WTC11 (cell line): ENCODE measurements around the gene HS3ST4. TPM values are rescaled to one million over a fixed set of nuclear protein-coding genes. Genes with fewer than 3 reads are reported as not detected.
A peak's percentile ranks its signal among the peaks of the same experiment; 100 is the strongest.

Experiments
- ATAC-seq: fragments of 200-7000 bp; cut with Tn5 transposase; 2 replicates; pipeline ENCODE4 v1.10.0; 2021; ENCODE audit warnings: mild to moderate bottlenecking, moderate library complexity
- CTCF ChIA-PET: fragments of 300-600 bp; sonication (Branson Sonifier 250); formaldehyde crosslinking; loops from one replicate; lab custom pipeline; 2021; ENCODE audit warnings: antibody characterized with exemption; lab: Charles Lee
- POLR2A ChIA-PET: fragments of 350-600 bp; sonication (Branson Sonifier 250); formaldehyde crosslinking; loops from one replicate; lab custom pipeline; 2021; ENCODE audit warnings: antibody characterized with exemption; lab: Charles Lee
- DNase-seq: peaks from one replicate; pipeline ENCODE4 v3.0.0; 2021; ENCODE audit warnings: low spot score
- H3K27ac Mint-ChIP-seq: 2 replicates; pipeline ENCODE4 v1.8.0; 2021; ENCODE audit warnings: mixed read lengths
- H3K27me3 Mint-ChIP-seq: 2 replicates; pipeline ENCODE4 v1.8.0; 2021; ENCODE audit warnings: low read depth, mild to moderate bottlenecking, moderate library complexity, mixed read lengths
- H3K36me3 Mint-ChIP-seq: 2 replicates; pipeline ENCODE4 v1.8.0; 2021; ENCODE audit warnings: mixed read lengths
- H3K4me1 Mint-ChIP-seq: 2 replicates; pipeline ENCODE4 v1.8.0; 2022; ENCODE audit warnings: mixed read lengths
- H3K4me3 Mint-ChIP-seq: 2 replicates; pipeline ENCODE4 v1.8.0; 2021; ENCODE audit warnings: mild to moderate bottlenecking, moderate library complexity, mixed read lengths
- H3K9me3 Mint-ChIP-seq: 2 replicates; pipeline ENCODE4 v1.8.0; 2021; ENCODE audit warnings: mixed read lengths
- ATF1 ChIP-seq: sonication (generic); formaldehyde crosslinking; IDR thresholded peaks from 2 replicates; pipeline ENCODE4 v1.8.1; 2023; ENCODE audit warnings: mild to moderate bottlenecking, moderate library complexity, missing genetic modification reagents
- CREB1 ChIP-seq: sonication (generic); formaldehyde crosslinking; IDR thresholded peaks from 2 replicates; pipeline ENCODE4 v1.8.0; 2023; ENCODE audit warnings: mild to moderate bottlenecking, missing genetic modification reagents
- ELF4 ChIP-seq: sonication (generic); formaldehyde crosslinking; IDR thresholded peaks from 2 replicates; pipeline ENCODE4 v1.8.1; 2022; ENCODE audit warnings: low read depth, mild to moderate bottlenecking, moderate library complexity, missing genetic modification reagents
- ESRRA ChIP-seq: sonication (generic); formaldehyde crosslinking; IDR thresholded peaks from 2 replicates; pipeline ENCODE4 v1.8.1; 2022; ENCODE audit warnings: mild to moderate bottlenecking, missing genetic modification reagents, borderline replicate concordance
- HMGA2 ChIP-seq: fragments of 250-450 bp; sonication (Bioruptor Pico); IDR thresholded peaks from 2 replicates; pipeline ENCODE4 v1.4.0; 2021; ENCODE audit warnings: mild to moderate bottlenecking, moderate library complexity
- MYBL2 ChIP-seq: sonication (generic); formaldehyde crosslinking; IDR thresholded peaks from 2 replicates; pipeline ENCODE4 v1.8.1; 2023; ENCODE audit warnings: mild to moderate bottlenecking, moderate library complexity, missing genetic modification reagents
- RORB ChIP-seq: fragments of 250-450 bp; sonication (Bioruptor Pico); IDR thresholded peaks from 2 replicates; pipeline ENCODE4 v1.9.0; 2021; ENCODE audit warnings: mild to moderate bottlenecking
- SMAD3 ChIP-seq: sonication (generic); formaldehyde crosslinking; IDR thresholded peaks from 2 replicates; pipeline ENCODE4 v1.8.0; 2022; ENCODE audit warnings: missing genetic modification reagents, mild to moderate bottlenecking, borderline replicate concordance
- SOX15 ChIP-seq: fragments of 250-450 bp; sonication (Bioruptor Pico); IDR thresholded peaks from 2 replicates; pipeline ENCODE4 v1.9.0; 2021; ENCODE audit warnings: mild to moderate bottlenecking
- ZNF138 ChIP-seq: sonication (generic); formaldehyde crosslinking; conservative IDR thresholded peaks from 2 replicates; pipeline ENCODE4 v1.8.1; 2022; ENCODE audit warnings: mild to moderate bottlenecking, moderate library complexity, missing genetic modification reagents
- ZNF219 ChIP-seq: sonication (generic); formaldehyde crosslinking; IDR thresholded peaks from 2 replicates; pipeline ENCODE4 v1.8.0; 2023; ENCODE audit warnings: missing genetic modification reagents, mild to moderate bottlenecking, borderline replicate concordance
- ZNF317 ChIP-seq: sonication (generic); formaldehyde crosslinking; IDR thresholded peaks from 2 replicates; pipeline ENCODE4 v1.8.1; 2023; ENCODE audit warnings: low read depth, mild to moderate bottlenecking, moderate library complexity, missing genetic modification reagents, borderline replicate concordance
- total RNA-seq: library from RNA; stranded (reverse); gene quantifications from 3 replicates; pipeline ENCODE4 v1.2.3, GENCODE V29; 2021
- TF ChIP-seq, protein P1 (sequence below): sonication (generic); formaldehyde crosslinking; IDR thresholded peaks from 2 replicates; pipeline ENCODE4 v1.8.0; 2022; ENCODE audit warnings: mild to moderate bottlenecking, missing genetic modification reagents
- TF ChIP-seq, protein P2 (sequence below): sonication (generic); formaldehyde crosslinking; IDR thresholded peaks from 2 replicates; pipeline ENCODE4 v1.8.1; 2022; ENCODE audit warnings: mild to moderate bottlenecking, moderate library complexity, missing genetic modification reagents
- TF ChIP-seq, protein P3 (sequence below): sonication (generic); formaldehyde crosslinking; IDR thresholded peaks from 2 replicates; pipeline ENCODE4 v1.8.1; 2022; ENCODE audit warnings: low read depth, missing genetic modification reagents, borderline replicate concordance
- TF ChIP-seq, protein P4 (sequence below): fragments of 250-450 bp; sonication (Bioruptor Pico); IDR thresholded peaks from 2 replicates; pipeline ENCODE4 v1.8.0; 2021; ENCODE audit warnings: mild to moderate bottlenecking
- TF ChIP-seq, protein P5 (sequence below): sonication (generic); formaldehyde crosslinking; IDR thresholded peaks from 2 replicates; pipeline ENCODE4 v1.8.0; 2023; ENCODE audit warnings: missing genetic modification reagents
- TF ChIP-seq, protein P6 (sequence below): sonication (generic); formaldehyde crosslinking; IDR thresholded peaks from 2 replicates; pipeline ENCODE4 v1.8.1; 2023; ENCODE audit warnings: mild to moderate bottlenecking, missing genetic modification reagents, moderate library complexity

Gene HS3ST4
- total RNA-seq, 1 experiment from 2014 or later = 5.4 TPM

DNA sequence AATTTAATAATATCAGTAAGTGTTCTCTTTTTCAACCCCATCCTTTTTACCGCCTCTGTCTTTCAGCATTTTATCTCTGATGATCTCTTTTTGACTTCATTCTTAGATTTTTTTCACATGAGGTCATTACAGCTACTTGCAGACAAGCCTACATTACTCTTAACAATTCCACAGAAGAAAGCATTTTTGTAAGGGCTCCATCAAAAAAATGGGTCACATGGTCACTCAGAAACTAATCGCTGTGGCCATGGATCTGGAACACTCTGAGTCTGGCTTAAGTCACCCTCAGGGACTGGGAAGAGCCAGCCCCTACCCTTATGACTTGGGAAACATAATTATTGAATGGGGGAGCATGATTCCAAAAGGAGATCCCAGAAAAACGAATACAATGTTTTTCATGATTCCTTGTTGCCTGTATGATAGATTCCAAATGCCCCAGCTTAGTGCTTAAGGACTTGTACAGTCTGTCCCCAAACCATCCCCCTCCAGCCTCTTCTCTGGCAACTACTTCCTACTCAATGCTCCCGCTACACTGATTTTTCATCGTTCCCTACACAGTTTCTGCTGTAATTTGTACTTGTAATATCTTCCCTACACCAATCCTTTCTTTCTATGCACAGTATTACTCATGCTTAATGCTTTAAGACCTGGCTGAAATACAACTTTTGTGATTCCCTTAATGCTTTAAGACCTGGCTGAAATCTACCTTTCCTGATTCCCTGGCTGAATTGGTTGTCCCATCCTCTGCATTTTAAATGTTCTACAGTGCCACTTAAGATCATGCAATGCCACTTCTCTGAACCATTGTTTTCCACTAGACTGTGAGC lies 457.8 kb downstream of the HS3ST4 start:
- H3K27me3 Mint-ChIP-seq = no peaks in the 10 kb centered on the region
- H3K4me1 Mint-ChIP-seq = peaks cover 16% of the 10 kb centered on the region
- H3K27ac Mint-ChIP-seq = no peak overlapping the region
- no peaks in the 10 kb centered on the region for H3K36me3 Mint-ChIP-seq
- H3K4me3 Mint-ChIP-seq = no peak overlapping the region
- ChIA-PET POLR2A (no interaction called here), CTCF (no interaction called here)
- peaks cover 6% of the 10 kb centered on the region for H3K9me3 Mint-ChIP-seq
- no peak for ATAC-seq
- TF ChIP-seq, protein P1, sequence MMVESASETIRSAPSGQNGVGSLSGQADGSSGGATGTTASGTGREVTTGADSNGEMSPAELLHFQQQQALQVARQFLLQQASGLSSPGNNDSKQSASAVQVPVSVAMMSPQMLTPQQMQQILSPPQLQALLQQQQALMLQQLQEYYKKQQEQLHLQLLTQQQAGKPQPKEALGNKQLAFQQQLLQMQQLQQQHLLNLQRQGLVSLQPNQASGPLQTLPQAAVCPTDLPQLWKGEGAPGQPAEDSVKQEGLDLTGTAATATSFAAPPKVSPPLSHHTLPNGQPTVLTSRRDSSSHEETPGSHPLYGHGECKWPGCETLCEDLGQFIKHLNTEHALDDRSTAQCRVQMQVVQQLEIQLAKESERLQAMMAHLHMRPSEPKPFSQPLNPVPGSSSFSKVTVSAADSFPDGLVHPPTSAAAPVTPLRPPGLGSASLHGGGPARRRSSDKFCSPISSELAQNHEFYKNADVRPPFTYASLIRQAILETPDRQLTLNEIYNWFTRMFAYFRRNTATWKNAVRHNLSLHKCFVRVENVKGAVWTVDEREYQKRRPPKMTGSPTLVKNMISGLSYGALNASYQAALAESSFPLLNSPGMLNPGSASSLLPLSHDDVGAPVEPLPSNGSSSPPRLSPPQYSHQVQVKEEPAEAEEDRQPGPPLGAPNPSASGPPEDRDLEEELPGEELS (CRISPR knock-in tag) = no peak
- DNase-seq = no peak

DNA sequence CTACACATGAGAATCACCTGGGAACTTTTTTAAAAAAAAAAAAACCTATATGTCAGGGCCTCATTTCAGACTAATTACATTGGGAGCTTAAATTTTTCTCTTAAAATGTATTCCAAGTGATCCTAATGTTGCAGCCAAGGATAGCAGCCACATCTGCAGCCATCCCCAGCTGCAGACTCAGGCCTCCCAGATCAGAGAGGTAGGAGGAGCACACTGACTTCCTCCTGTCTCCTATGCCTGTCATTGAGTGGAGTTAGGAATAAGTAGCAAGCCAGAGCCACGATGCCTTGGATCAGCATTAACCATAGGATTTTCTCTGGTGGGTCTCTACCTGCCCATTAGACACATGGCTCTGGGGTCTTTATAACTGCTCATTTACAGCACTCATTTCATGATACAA lies 463.5 kb downstream of the HS3ST4 start:
- H3K27ac Mint-ChIP-seq = no peak overlapping the region
- H3K27me3 Mint-ChIP-seq = no peaks in the 10 kb centered on the region; the same call in 1 of the 2 replicates
- peaks cover 9% of the 10 kb centered on the region for H3K4me1 Mint-ChIP-seq
- DNase-seq = no peak
- no peak overlapping the region for H3K4me3 Mint-ChIP-seq
- CTCF ChIA-PET = interaction anchor here (0.7 kb wide), 1 partner anchor 1014 kb away, joined by 4 read pairs; no protein-coding TSS in a partner anchor
- H3K36me3 Mint-ChIP-seq = 0 out of 2 replicates have a peak, but pooled peaks cover 2% of the 10 kb centered on the region
- TF ChIP-seq ZNF317 (CRISPR knock-in tag) (peak; percentile 52; the same call in 1 of the 2 replicates), RORB (CRISPR knock-in tag) (no peak)
- POLR2A ChIA-PET = no interaction called here
- peaks cover 9% of the 10 kb centered on the region for H3K9me3 Mint-ChIP-seq
- ATAC-seq = no peak

DNA sequence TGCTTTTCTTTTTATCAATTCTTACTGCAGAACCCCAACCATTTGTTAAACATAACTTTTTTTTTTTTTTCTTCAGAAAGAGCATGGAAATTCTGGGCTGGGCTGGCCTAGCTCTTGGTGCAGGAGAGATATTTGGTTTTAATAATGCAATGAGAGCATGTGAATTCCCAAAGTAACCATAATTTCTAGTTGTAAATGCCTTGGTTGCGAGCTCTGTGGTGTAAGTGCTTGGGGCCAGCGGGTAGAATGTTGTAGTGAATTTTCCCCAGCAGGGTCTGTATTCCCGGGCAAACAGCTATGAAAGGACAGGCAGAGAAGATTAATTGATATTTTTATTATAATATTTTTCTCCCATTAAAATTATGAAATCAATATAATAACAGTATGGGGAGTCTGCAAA lies 465.6 kb downstream of the HS3ST4 start:
- Mint-ChIP-seq H3K9me3 (peaks cover 10% of the 10 kb centered on the region), H3K27me3 (no peaks in the 10 kb centered on the region; the same call in 1 of the 2 replicates), H3K27ac (no peak overlapping the region)
- POLR2A ChIA-PET = no interaction called here
- TF ChIP-seq, protein P2, sequence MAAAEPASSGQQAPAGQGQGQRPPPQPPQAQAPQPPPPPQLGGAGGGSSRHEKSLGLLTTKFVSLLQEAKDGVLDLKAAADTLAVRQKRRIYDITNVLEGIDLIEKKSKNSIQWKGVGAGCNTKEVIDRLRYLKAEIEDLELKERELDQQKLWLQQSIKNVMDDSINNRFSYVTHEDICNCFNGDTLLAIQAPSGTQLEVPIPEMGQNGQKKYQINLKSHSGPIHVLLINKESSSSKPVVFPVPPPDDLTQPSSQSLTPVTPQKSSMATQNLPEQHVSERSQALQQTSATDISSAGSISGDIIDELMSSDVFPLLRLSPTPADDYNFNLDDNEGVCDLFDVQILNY (CRISPR knock-in tag) = no peak
- no peak for TF ChIP-seq ZNF138 (CRISPR knock-in tag)
- TF ChIP-seq, protein P3, sequence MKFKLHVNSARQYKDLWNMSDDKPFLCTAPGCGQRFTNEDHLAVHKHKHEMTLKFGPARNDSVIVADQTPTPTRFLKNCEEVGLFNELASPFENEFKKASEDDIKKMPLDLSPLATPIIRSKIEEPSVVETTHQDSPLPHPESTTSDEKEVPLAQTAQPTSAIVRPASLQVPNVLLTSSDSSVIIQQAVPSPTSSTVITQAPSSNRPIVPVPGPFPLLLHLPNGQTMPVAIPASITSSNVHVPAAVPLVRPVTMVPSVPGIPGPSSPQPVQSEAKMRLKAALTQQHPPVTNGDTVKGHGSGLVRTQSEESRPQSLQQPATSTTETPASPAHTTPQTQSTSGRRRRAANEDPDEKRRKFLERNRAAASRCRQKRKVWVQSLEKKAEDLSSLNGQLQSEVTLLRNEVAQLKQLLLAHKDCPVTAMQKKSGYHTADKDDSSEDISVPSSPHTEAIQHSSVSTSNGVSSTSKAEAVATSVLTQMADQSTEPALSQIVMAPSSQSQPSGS = no peak
- TF ChIP-seq, protein P4, sequence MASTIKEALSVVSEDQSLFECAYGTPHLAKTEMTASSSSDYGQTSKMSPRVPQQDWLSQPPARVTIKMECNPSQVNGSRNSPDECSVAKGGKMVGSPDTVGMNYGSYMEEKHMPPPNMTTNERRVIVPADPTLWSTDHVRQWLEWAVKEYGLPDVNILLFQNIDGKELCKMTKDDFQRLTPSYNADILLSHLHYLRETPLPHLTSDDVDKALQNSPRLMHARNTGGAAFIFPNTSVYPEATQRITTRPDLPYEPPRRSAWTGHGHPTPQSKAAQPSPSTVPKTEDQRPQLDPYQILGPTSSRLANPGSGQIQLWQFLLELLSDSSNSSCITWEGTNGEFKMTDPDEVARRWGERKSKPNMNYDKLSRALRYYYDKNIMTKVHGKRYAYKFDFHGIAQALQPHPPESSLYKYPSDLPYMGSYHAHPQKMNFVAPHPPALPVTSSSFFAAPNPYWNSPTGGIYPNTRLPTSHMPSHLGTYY (CRISPR knock-in tag) = no peak
- TF ChIP-seq ZNF219 (CRISPR knock-in tag) = no peak
- no peak for TF ChIP-seq ELF4 (CRISPR knock-in tag)
- TF ChIP-seq ESRRA = no peak
- no peak for TF ChIP-seq CREB1 (CRISPR knock-in tag)
- TF ChIP-seq, protein P5, sequence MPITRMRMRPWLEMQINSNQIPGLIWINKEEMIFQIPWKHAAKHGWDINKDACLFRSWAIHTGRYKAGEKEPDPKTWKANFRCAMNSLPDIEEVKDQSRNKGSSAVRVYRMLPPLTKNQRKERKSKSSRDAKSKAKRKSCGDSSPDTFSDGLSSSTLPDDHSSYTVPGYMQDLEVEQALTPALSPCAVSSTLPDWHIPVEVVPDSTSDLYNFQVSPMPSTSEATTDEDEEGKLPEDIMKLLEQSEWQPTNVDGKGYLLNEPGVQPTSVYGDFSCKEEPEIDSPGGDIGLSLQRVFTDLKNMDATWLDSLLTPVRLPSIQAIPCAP (CRISPR knock-in tag) = no peak
- no peak for TF ChIP-seq RORB (CRISPR knock-in tag)
- TF ChIP-seq ATF1 = no peak
- no peak for TF ChIP-seq MYBL2 (CRISPR knock-in tag)
- no peak for TF ChIP-seq SOX15 (CRISPR knock-in tag)
- TF ChIP-seq HMGA2 (CRISPR knock-in tag) = no peak
- TF ChIP-seq SMAD3 (CRISPR knock-in tag) = no peak
- TF ChIP-seq, protein P6, sequence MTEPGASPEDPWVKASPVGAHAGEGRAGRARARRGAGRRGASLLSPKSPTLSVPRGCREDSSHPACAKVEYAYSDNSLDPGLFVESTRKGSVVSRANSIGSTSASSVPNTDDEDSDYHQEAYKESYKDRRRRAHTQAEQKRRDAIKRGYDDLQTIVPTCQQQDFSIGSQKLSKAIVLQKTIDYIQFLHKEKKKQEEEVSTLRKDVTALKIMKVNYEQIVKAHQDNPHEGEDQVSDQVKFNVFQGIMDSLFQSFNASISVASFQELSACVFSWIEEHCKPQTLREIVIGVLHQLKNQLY (CRISPR knock-in tag) = no peak
- TF ChIP-seq, all 79 proteins: peak for 0
- Mint-ChIP-seq H3K36me3 (0 out of 2 replicates have a peak, but pooled peaks cover 2% of the 10 kb centered on the region), H3K4me1 (peaks cover 9% of the 10 kb centered on the region), H3K4me3 (no peak overlapping the region)
- ATAC-seq (no peak), DNase-seq (no peak)
- CTCF ChIA-PET = no interaction called here
